Parathyroid adenoma (tissue), 2 donors: Measurements from ENCODE around the gene MGAT1.
"Not testable (repeated sequence)": the region's sequence is repeated elsewhere in the genome, so short reads cannot be mapped to it uniquely, and the experiment has no call there.

Source experiments
- H2AFZ ChIP-seq: fragments of 300-600 bp; sonication (generic); one replicate; pipeline ENCODE4 v1.7.0; 2017; ENCODE audit warnings: antibody characterized with exemption, mild to moderate bottlenecking
- H3K27ac ChIP-seq: fragments of 300-600 bp; sonication (generic); one replicate; pipeline ENCODE4 v1.7.0; 2017
- H3K27me3 ChIP-seq: fragments of 300-600 bp; sonication (generic); one replicate; pipeline ENCODE4 v1.7.0; 2017; ENCODE audit warnings: low read length; ENCODE audit not compliant: control insufficient read depth, insufficient read depth
- H3K36me3 ChIP-seq: fragments of 300-600 bp; sonication (generic); one replicate; pipeline ENCODE4 v1.7.0; 2017; ENCODE audit warnings: low read length; ENCODE audit not compliant: control insufficient read depth, insufficient read depth
- H3K4me1 ChIP-seq: fragments of 300-600 bp; sonication (generic); one replicate; pipeline ENCODE4 v1.7.0; 2017; ENCODE audit warnings: control low read depth
- H3K4me2 ChIP-seq: fragments of 300-600 bp; sonication (generic); one replicate; pipeline ENCODE4 v1.7.0; 2017; ENCODE audit warnings: low read length
- H3K4me3 ChIP-seq: fragments of 300-600 bp; sonication (generic); one replicate; pipeline ENCODE4 v1.7.0; 2017; ENCODE audit warnings: low read depth, low read length
- H3K79me2 ChIP-seq: fragments of 300-600 bp; sonication (generic); one replicate; pipeline ENCODE4 v1.7.0; 2017; ENCODE audit warnings: control low read depth
- H3K9ac ChIP-seq: fragments of 300-600 bp; sonication (generic); one replicate; pipeline ENCODE4 v1.7.0; 2017; ENCODE audit warnings: mild to moderate bottlenecking
- H3K9me3 ChIP-seq: fragments of 300-600 bp; sonication (generic); one replicate; pipeline ENCODE4 v1.7.0; 2017; ENCODE audit warnings: low read length; ENCODE audit not compliant: control insufficient read depth
- CTCF ChIP-seq: fragments of 300-600 bp; sonication (generic); IDR thresholded peaks from one replicate; pipeline ENCODE4 v1.7.0; 2017; ENCODE audit warnings: antibody characterized with exemption, mild to moderate bottlenecking
- donor health status: primary hyperparathyroidism.

The MGAT1 gene

DNA sequence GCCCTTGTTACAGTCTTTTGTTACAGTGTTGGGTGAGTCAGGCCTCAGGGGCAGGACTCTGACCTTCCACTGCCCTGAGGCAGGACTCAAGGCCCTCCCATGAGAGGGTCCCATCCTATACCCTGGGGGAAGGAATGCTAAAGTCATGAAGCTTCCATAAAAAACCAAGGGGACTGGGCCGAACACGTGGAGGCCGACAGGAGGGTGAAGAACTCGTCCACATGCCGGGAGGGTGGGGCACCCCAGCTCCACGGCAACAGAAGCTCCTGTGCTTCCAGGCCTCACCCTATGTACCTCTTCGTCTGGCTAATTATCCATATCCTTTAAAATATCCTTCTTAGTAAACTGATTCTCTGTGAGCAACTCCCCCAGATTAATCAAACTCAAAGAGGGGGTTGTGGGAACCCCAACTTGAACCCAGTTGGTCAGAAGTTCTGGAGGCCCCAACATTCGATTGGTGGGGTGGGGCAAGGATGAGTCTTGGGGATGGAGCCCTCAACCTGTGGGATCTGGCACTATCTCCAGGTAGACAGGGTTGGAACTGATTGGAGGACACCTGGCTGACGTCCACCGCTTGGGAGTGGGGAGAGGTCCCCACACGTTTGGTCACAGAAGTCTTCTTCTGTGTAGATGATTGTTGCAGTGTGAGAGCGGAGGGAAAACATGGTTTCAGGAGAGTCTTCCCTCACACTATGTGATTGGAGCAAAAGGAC lies 19.1 kb downstream of the MGAT1 start:
- H3K9me3 ChIP-seq = no peaks in the 10 kb centered on the region
- H2AFZ ChIP-seq = no peak overlapping the region
- H3K4me2 ChIP-seq = no peak overlapping the region
- H3K79me2 ChIP-seq = no peaks in the 10 kb centered on the region
- H3K9ac ChIP-seq = no peak overlapping the region
- H3K4me3 ChIP-seq = no peak overlapping the region
- no peaks in the 10 kb centered on the region for H3K4me1 ChIP-seq
- no peaks in the 10 kb centered on the region for H3K27me3 ChIP-seq
- H3K36me3 ChIP-seq = no peaks in the 10 kb centered on the region
- no peak for TF ChIP-seq CTCF
- no peak overlapping the region for H3K27ac ChIP-seq

DNA sequence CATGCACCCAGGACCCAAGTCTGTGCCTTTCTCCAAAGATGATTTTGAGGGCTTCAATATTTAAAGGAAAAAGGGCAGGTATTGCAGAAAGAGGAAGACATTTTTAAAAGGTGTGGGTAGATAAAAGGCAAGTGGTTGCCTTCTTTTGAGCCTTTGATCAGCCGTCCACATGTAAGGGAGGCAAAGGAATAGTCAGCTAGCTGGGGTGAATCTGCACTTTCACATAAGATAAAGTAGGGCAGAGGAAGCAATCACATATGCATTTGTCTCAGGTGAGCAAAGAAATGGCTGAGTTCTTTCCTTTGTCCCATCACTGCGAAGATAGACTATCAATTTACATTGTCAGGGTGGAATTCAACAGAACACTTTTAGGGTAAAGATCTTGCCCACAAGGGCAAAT lies 19.9 kb downstream of the MGAT1 start:
- Histone ChIP-seq H3K79me2 (no peaks in the 10 kb centered on the region), H2AFZ (no peak overlapping the region), H3K9ac (no peak overlapping the region), H3K4me2 (no peak overlapping the region), H3K36me3 (no peaks in the 10 kb centered on the region), H3K4me3 (no peak overlapping the region), H3K9me3 (no peaks in the 10 kb centered on the region), H3K27ac (no peak overlapping the region), H3K4me1 (no peaks in the 10 kb centered on the region), H3K27me3 (no peaks in the 10 kb centered on the region)
- no peak for TF ChIP-seq CTCF

DNA sequence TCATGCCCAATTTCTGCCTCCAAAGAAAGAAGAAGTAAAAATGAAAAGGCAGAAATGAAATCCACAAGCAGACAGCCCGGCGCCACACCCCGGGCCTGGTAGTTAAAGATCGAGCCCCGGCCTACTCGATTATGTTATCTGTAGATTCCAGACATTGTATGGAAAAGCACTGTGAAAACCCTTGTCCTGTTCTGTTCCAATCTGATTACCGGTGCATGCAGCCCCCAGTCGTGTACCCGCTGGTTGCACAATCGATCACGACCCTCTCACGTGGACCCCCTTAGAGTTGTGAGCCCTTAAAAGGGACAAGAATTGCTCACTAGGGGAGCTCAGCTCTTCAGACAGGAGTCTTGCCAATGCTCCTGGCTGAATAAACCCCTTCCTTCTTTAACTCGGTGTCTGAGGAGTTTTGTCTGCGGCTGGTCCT lies 20.7 kb downstream of the MGAT1 start:
- H3K4me2 ChIP-seq, H3K27me3 ChIP-seq, H3K9me3 ChIP-seq, H3K79me2 ChIP-seq, H3K36me3 ChIP-seq, H2AFZ ChIP-seq, H3K4me1 ChIP-seq, H3K9ac ChIP-seq, H3K4me3 ChIP-seq, H3K27ac ChIP-seq: not testable (repeated sequence)

- H3K27ac ChIP-seq = no peak overlapping the region
- TF ChIP-seq CTCF = no peak
- H3K4me3 ChIP-seq = no peak overlapping the region
- no peaks in the 10 kb centered on the region for H3K9me3 ChIP-seq
- no peaks in the 10 kb centered on the region for H3K4me1 ChIP-seq
- no peak overlapping the region for H3K4me2 ChIP-seq
- H3K27me3 ChIP-seq = no peaks in the 10 kb centered on the region
- H3K79me2 ChIP-seq = no peaks in the 10 kb centered on the region
- H3K9ac ChIP-seq = no peak overlapping the region
- no peak overlapping the region for H2AFZ ChIP-seq
- H3K36me3 ChIP-seq = no peaks in the 10 kb centered on the region
Observed at GRCh38 chr5:180779985-180780610, 22.5 kb downstream of the MGAT1 start.

- no peaks in the 10 kb centered on the region for H3K36me3 ChIP-seq
Observed at GRCh38 chr5:180777475-180777874, 25.1 kb downstream of the MGAT1 start.

More at GRCh38 chr5:180777475-180777874, 25.1 kb downstream of the MGAT1 start:
- no peak overlapping the region for H3K9ac ChIP-seq
- H2AFZ ChIP-seq = no peak overlapping the region
- no peak for TF ChIP-seq CTCF
- H3K4me2 ChIP-seq = no peak overlapping the region
- H3K4me1 ChIP-seq = no peaks in the 10 kb centered on the region
- H3K27ac ChIP-seq = no peak overlapping the region
- H3K27me3 ChIP-seq = no peaks in the 10 kb centered on the region
- H3K79me2 ChIP-seq = no peaks in the 10 kb centered on the region
- H3K4me3 ChIP-seq = no peak overlapping the region
- H3K9me3 ChIP-seq = no peaks in the 10 kb centered on the region
